ENCODE measurements around the gene IDI1. TPM values are rescaled to one million over a fixed set of nuclear protein-coding genes. Genes with fewer than 3 reads are reported as not detected.

The IDI1 gene
- total RNA-seq, 2 experiments from 2014 or later = 40.4 to 66.0 TPM

GRCh38 chr10:1009071-1009494 lies 39.8 kb downstream of the IDI1 start:
- ChIA-PET POLR2A (no interaction called here), CTCF (no interaction called here)
- H3K9me3 Mint-ChIP-seq (ENCODE audit: low read depth) = no peaks in the 10 kb centered on the region
- H3K4me3 Mint-ChIP-seq = no peak overlapping the region
- H3K27me3 Mint-ChIP-seq = no peaks in the 10 kb centered on the region
- intact Hi-C loops (cut with DNase I, micrococcal nuclease) = no loop called here
- H3K36me3 Mint-ChIP-seq (ENCODE audit: low read depth) = peaks cover 74% of the 10 kb centered on the region
- H3K4me1 Mint-ChIP-seq = peaks cover 9% of the 10 kb centered on the region
- DNase-seq = no peak
- H3K27ac Mint-ChIP-seq = peak overlapping the region; percentile 51
- ATAC-seq = no peak

GRCh38 chr10:1007583-1007982 lies 41.3 kb downstream of the IDI1 start:
- ATAC-seq (no peak), DNase-seq (no peak)
- CTCF ChIA-PET = no interaction called here
- Mint-ChIP-seq H3K36me3 (ENCODE audit: low read depth) (peaks cover 78% of the 10 kb centered on the region), H3K27me3 (no peaks in the 10 kb centered on the region), H3K4me3 (no peak overlapping the region), H3K27ac (peak overlapping the region; percentile 16), H3K9me3 (ENCODE audit: low read depth) (no peaks in the 10 kb centered on the region), H3K4me1 (peaks cover 11% of the 10 kb centered on the region)
- POLR2A ChIA-PET = no interaction called here
- intact Hi-C loops (cut with DNase I, micrococcal nuclease) = no loop called here

GRCh38 chr10:1006573-1006972 lies 42.3 kb downstream of the IDI1 start:
- H3K4me1 Mint-ChIP-seq = peaks cover 11% of the 10 kb centered on the region
- POLR2A ChIA-PET = interaction anchor here (0.6 kb wide), 1 partner anchor 43 kb away, joined by 3 read pairs; no protein-coding TSS in a partner anchor
- no peak for ATAC-seq
- H3K27ac Mint-ChIP-seq = no peak overlapping the region
- H3K4me3 Mint-ChIP-seq = no peak overlapping the region
- H3K9me3 Mint-ChIP-seq (ENCODE audit: low read depth) = no peaks in the 10 kb centered on the region
- CTCF ChIA-PET = no interaction called here
- DNase-seq = no peak
- intact Hi-C loops (cut with DNase I, micrococcal nuclease) = no loop called here
- peaks cover 78% of the 10 kb centered on the region for H3K36me3 Mint-ChIP-seq (ENCODE audit: low read depth)
- no peaks in the 10 kb centered on the region for H3K27me3 Mint-ChIP-seq

GRCh38 chr10:1003884-1004670 lies 44.8 kb downstream of the IDI1 start:
- Mint-ChIP-seq H3K4me1 (peaks cover 2% of the 10 kb centered on the region), H3K36me3 (ENCODE audit: low read depth) (peaks cover 77% of the 10 kb centered on the region), H3K9me3 (ENCODE audit: low read depth) (peaks cover 3% of the 10 kb centered on the region), H3K27ac (no peak overlapping the region), H3K27me3 (no peaks in the 10 kb centered on the region), H3K4me3 (no peak overlapping the region)
- POLR2A ChIA-PET = interaction anchor here (1.7 kb wide), 1 partner anchor 13 kb away, joined by 8 read pairs; no protein-coding TSS in a partner anchor
- CTCF ChIA-PET = no interaction called here
- intact Hi-C loops (cut with DNase I, micrococcal nuclease) = no loop called here
- DNase-seq (no peak), ATAC-seq (no peak)

GRCh38 chr10:1002425-1003006 lies 46.4 kb downstream of the IDI1 start:
- DNase-seq = no peak
- Mint-ChIP-seq H3K36me3 (ENCODE audit: low read depth) (peaks cover 76% of the 10 kb centered on the region), H3K27ac (no peak overlapping the region), H3K4me3 (no peak overlapping the region), H3K9me3 (ENCODE audit: low read depth) (peaks cover 3% of the 10 kb centered on the region), H3K27me3 (no peaks in the 10 kb centered on the region), H3K4me1 (peaks cover 2% of the 10 kb centered on the region)
- no peak for ATAC-seq
- intact Hi-C loops (cut with DNase I, micrococcal nuclease) = no loop called here
- CTCF ChIA-PET = interaction anchor here (0.7 to 0.8 kb wide), 3 partner anchors 10 to 425 kb away, joined by 3 to 4 read pairs (median 3); no protein-coding TSS in a partner anchor
- POLR2A ChIA-PET = no interaction called here

GRCh38 chr10:997266-998022 lies 51.5 kb downstream of the IDI1 start:
- ChIA-PET CTCF (interaction anchor here (0.6 kb wide), 1 partner anchor 167 kb away, joined by 3 read pairs; no protein-coding TSS in a partner anchor), POLR2A (interaction anchor here (0.6 kb wide), 1 partner anchor 52 kb away, joined by 3 read pairs; no protein-coding TSS in a partner anchor)
- H3K27ac Mint-ChIP-seq = no peak overlapping the region

GRCh38 chr10:996031-996430 lies 52.9 kb downstream of the IDI1 start:
- intact Hi-C loops (cut with DNase I, micrococcal nuclease) = no loop called here
- ATAC-seq = no peak
- Mint-ChIP-seq H3K36me3 (ENCODE audit: low read depth) (peaks cover 76% of the 10 kb centered on the region), H3K9me3 (ENCODE audit: low read depth) (no peaks in the 10 kb centered on the region), H3K27ac (no peak overlapping the region), H3K4me1 (peaks cover 6% of the 10 kb centered on the region), H3K27me3 (no peaks in the 10 kb centered on the region), H3K4me3 (no peak overlapping the region)
- ChIA-PET CTCF (no interaction called here), POLR2A (no interaction called here)
- no peak for DNase-seq

More at GRCh38 chr10:997266-998022, 51.5 kb downstream of the IDI1 start:
- H3K9me3 Mint-ChIP-seq (ENCODE audit: low read depth) = peaks cover 3% of the 10 kb centered on the region
- H3K4me1 Mint-ChIP-seq = peaks cover 1% of the 10 kb centered on the region
- no peak overlapping the region for H3K4me3 Mint-ChIP-seq
- peaks cover 83% of the 10 kb centered on the region for H3K36me3 Mint-ChIP-seq (ENCODE audit: low read depth)
- no peak for DNase-seq
- no peak for ATAC-seq
- H3K27me3 Mint-ChIP-seq = no peaks in the 10 kb centered on the region
- intact Hi-C loops (cut with DNase I, micrococcal nuclease) = no loop called here

GRCh38 chr10:995559-995926 lies 53.4 kb downstream of the IDI1 start:
- Mint-ChIP-seq H3K36me3 (ENCODE audit: low read depth) (peaks cover 76% of the 10 kb centered on the region), H3K9me3 (ENCODE audit: low read depth) (no peaks in the 10 kb centered on the region), H3K27ac (peak overlapping the region; percentile 32), H3K4me1 (peaks cover 11% of the 10 kb centered on the region), H3K27me3 (no peaks in the 10 kb centered on the region), H3K4me3 (no peak overlapping the region)
- no peak for ATAC-seq
- POLR2A ChIA-PET = interaction anchor here (0.6 kb wide), 1 partner anchor 53 kb away, joined by 3 read pairs; no protein-coding TSS in a partner anchor
- intact Hi-C loops (cut with DNase I, micrococcal nuclease) = no loop called here
- no peak for DNase-seq
- CTCF ChIA-PET = no interaction called here

- Mint-ChIP-seq H3K4me3 (no peak overlapping the region), H3K4me1 (peaks cover 17% of the 10 kb centered on the region), H3K36me3 (ENCODE audit: low read depth) (peaks cover 76% of the 10 kb centered on the region), H3K27me3 (no peaks in the 10 kb centered on the region), H3K9me3 (ENCODE audit: low read depth) (no peaks in the 10 kb centered on the region), H3K27ac (peak overlapping the region; percentile 32)
- ATAC-seq (no peak), DNase-seq (no peak)
- intact Hi-C loops (cut with DNase I, micrococcal nuclease) = no loop called here
- ChIA-PET POLR2A (interaction anchor here (0.6 kb wide), 1 partner anchor 53 kb away, joined by 3 read pairs; no protein-coding TSS in a partner anchor), CTCF (no interaction called here)
Measured at GRCh38 chr10:994836-995558, 53.9 kb downstream of the IDI1 start.

GRCh38 chr10:992871-993270 lies 56.0 kb downstream of the IDI1 start:
- no peak overlapping the region for H3K27ac Mint-ChIP-seq
- CTCF ChIA-PET = interaction anchor here (1.0 kb wide), 2 partner anchors 10 to 11 kb away, joined by 4 read pairs; no protein-coding TSS in a partner anchor
- DNase-seq (no peak), ATAC-seq (no peak)
- no peaks in the 10 kb centered on the region for H3K27me3 Mint-ChIP-seq
- intact Hi-C loops (cut with DNase I, micrococcal nuclease) = no loop called here
- no peak overlapping the region for H3K4me3 Mint-ChIP-seq
- H3K36me3 Mint-ChIP-seq (ENCODE audit: low read depth) = peaks cover 77% of the 10 kb centered on the region
- peaks cover 27% of the 10 kb centered on the region for H3K4me1 Mint-ChIP-seq
- no peaks in the 10 kb centered on the region for H3K9me3 Mint-ChIP-seq (ENCODE audit: low read depth)
- POLR2A ChIA-PET = interaction anchor here (0.6 kb wide), 1 partner anchor 65 kb away, joined by 3 read pairs; no protein-coding TSS in a partner anchor

GRCh38 chr10:992467-992866 lies 56.5 kb downstream of the IDI1 start:
- ATAC-seq = no peak
- intact Hi-C loops (cut with DNase I, micrococcal nuclease) = no loop called here
- H3K9me3 Mint-ChIP-seq (ENCODE audit: low read depth) = no peaks in the 10 kb centered on the region
- no peak for DNase-seq
- H3K27me3 Mint-ChIP-seq = no peaks in the 10 kb centered on the region
- H3K27ac Mint-ChIP-seq = no peak overlapping the region
- H3K36me3 Mint-ChIP-seq (ENCODE audit: low read depth) = peaks cover 73% of the 10 kb centered on the region
- ChIA-PET CTCF (interaction anchor here (1.0 kb wide), 2 partner anchors 11 kb away, joined by 4 read pairs; no protein-coding TSS in a partner anchor), POLR2A (no interaction called here)
- H3K4me1 Mint-ChIP-seq = peaks cover 28% of the 10 kb centered on the region
- H3K4me3 Mint-ChIP-seq = no peak overlapping the region
